ENCODE measurements around the gene DGKB. TPM values are rescaled to one million over a fixed set of nuclear protein-coding genes. Genes with fewer than 3 reads are reported as not detected.

DGKB gene
- total RNA-seq, 8 experiments from 2014 or later = 0.22 to 13.6 (median 9.0) TPM

DNA sequence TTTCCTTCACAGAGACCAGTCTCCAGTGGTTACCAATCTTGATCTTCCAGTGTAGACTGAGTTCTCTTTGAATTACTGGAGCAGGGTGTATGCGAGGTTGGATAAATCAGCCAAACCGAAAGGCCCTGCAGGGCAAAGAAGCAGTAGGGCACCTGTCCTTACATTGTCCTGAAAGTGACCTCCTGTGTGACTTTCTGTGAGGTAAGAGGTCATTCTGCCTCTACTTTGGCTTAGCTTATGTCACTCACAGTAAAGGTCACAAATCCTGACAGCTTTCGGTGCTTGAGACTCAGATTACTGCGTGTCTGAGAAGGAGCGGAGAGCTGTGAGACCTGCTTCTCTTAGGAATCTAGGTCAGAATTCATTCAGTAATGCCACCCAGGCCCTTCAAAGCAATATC, 660.4 kb downstream of the DGKB start:
- 78 to 100% (median 87%) methylated on average over 1 to 4 of the region's 5 CpGs; no CpG with 5 or more reads in 6 of the 10 experiments for WGBS, 10 experiments
- in situ Hi-C loops (cut with MboI; ENCODE audit: low pct_unique_long_range_greater_than_20kb in 2 of 9, low sequenced_read_pairs in 9 of 9, unreplicated experiment in 9 of 9) = no loop called here

DNA sequence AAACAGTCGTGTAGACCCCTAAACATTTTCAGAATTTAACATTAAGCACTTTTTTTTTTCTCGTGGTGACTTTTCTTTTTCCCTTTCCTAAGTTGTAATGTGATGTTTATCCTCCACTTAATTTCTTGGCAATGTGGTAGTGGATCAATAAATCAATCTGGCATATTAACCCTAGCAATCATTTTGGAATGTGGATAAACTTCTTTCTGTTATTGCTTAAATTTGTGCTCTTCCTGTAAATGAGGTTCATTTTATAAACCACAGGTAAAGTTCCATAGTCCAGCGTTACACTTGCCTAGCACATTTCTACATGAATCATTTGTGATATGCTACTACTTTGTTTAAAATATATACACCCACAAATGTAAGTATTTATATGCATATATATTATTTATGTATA, 665.7 kb downstream of the DGKB start:
- Histone ChIP-seq H3K4me1 (replicated peaks in 1 of 2) (peaks cover 6 to 11% of the 10 kb centered on the region in 2 donors), H3K4me3 (no peak overlapping the region), H3K27ac (no peak overlapping the region)
- ATAC-seq (replicated peaks in 6 of 8) = no peak
- in situ Hi-C loops (cut with MboI; ENCODE audit: low pct_unique_long_range_greater_than_20kb in 2 of 9, low sequenced_read_pairs in 9 of 9, unreplicated experiment in 9 of 9) = no loop called here
- WGBS, 10 experiments = 24 to 100% (median 67%) methylated on average over 1 to 3 of the region's 3 CpGs

More for the DNA sequence above, 660.4 kb downstream of the DGKB start:
- Histone ChIP-seq H3K4me3 (no peak overlapping the region), H3K4me1 (replicated peaks in 1 of 2) (no peaks in the 10 kb centered on the region), H3K27ac (no peak overlapping the region)
- ATAC-seq (replicated peaks in 6 of 8) = peak in 2 of 8 experiments; percentile 33 to 39

DNA sequence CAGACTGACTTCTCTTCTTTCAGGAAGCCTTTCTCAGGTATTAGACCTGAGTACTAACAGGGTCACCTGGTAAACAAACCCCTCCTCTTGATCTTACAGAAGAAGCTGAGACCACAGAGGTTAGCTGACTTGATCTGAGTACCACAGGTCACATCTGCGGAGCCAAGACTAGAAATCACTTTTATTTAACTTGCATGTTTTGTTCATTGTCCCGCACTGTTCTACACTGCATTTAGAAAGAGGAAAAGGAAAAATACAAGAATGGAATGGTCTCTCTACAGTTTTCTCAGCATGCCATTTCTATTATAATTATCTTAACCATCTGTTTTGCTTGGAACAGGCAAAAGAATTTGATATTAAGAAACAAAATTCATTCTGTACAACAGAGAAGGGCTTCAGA, 667.5 kb downstream of the DGKB start:
- WGBS, 10 experiments = 36 to 100% (median 94%) methylated on average over 1 to 2 of the region's 2 CpGs; no CpG with 5 or more reads in 2 of the 10 experiments
- in situ Hi-C loops (cut with MboI; ENCODE audit: low pct_unique_long_range_greater_than_20kb in 2 of 9, low sequenced_read_pairs in 9 of 9, unreplicated experiment in 9 of 9) = no loop called here
- no peak for ATAC-seq (replicated peaks in 6 of 8)
- Histone ChIP-seq H3K4me1 (replicated peaks in 1 of 2) (peaks cover 6 to 11% of the 10 kb centered on the region in 2 donors), H3K4me3 (no peak overlapping the region), H3K27ac (no peak overlapping the region)

DNA sequence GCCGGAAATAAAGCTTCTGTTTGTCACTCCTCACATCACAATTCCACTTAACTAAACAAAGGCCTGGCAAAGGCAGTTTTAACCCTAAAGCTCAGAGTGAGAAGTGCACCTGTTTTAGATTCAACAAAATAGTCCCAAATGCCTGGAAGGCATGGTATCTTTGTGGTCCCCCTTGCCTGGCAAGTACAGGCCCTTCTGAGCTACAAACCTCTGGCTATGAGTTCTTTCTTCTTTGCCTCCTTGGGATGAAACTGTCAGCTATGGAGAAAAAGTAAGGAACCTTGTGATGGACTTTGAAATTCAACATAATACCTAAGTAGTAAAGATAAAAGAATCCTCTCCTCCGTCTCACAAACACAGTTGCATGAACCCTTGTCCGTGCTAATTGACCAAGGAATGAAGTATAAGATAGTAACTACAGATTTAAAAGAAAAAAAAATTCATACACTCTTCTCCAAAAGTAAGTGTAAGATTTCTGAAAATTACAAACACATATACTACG, 668.6 kb downstream of the DGKB start:
- no peak overlapping the region for H3K4me3 ChIP-seq
- ATAC-seq (replicated peaks in 6 of 8) = no peak
- H3K27ac ChIP-seq = no peak overlapping the region

DNA sequence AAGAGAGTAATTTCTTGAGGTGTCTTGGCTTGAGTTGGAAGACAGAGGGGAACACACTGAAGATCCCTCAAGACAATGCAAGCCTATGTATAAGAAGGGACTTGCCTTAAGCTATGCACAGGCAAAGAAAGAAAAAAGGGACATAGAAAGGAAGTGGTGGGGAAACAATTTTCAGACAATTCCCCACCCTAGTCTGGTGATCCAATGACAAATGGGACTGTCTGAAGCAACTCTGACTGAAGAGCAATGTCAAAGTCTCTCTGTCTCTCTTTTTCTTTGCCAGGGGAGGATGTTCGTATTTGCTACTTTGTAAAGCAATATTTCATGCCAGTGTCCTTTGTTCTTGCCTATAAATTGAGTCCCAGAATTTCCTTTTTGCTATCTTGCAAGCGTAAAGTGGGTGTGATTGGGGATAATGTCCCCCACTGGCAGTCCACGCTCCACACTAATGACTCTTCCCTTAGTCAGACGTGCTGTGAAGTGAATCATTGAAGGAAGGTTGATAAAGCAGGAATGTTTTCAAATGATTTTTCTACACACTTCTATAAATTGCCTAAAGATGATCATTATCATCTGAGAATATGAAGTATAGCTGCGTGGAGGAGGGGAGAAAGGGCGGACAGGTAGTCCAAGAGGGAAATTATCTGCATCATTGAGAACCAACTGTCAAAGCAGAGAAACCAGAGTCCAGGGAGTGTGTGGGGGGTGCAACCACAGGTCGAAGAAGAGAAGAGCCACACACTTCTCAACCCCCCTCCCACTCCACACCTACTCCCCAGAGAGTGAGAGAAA, 669.3 kb downstream of the DGKB start:
- 0 to 100% (median 33%) methylated on average over 1 to 6 of the region's 7 CpGs; no CpG with 5 or more reads in 1 of the 10 experiments for WGBS, 10 experiments
- Histone ChIP-seq H3K27ac (no peak overlapping the region), H3K4me1 (replicated peaks in 1 of 2) (peaks cover 6 to 11% of the 10 kb centered on the region in 2 donors), H3K4me3 (no peak overlapping the region)
- in situ Hi-C loops (cut with MboI; ENCODE audit: low pct_unique_long_range_greater_than_20kb in 2 of 9, low sequenced_read_pairs in 9 of 9, unreplicated experiment in 9 of 9) = no loop called here
- peak in 5 of 8 experiments; percentile 15 to 79 (median 43) for ATAC-seq (replicated peaks in 6 of 8)

More for the DNA sequence above, 668.6 kb downstream of the DGKB start:
- H3K4me1 ChIP-seq (replicated peaks in 1 of 2) = peaks cover 6 to 11% of the 10 kb centered on the region in 2 donors
- in situ Hi-C loops (cut with MboI; ENCODE audit: low pct_unique_long_range_greater_than_20kb in 2 of 9, low sequenced_read_pairs in 9 of 9, unreplicated experiment in 9 of 9) = no loop called here
- WGBS, 10 experiments = 49 to 100% (median 80%) methylated on average over 1 to 4 of the region's 4 CpGs; no CpG with 5 or more reads in 1 of the 10 experiments

DNA sequence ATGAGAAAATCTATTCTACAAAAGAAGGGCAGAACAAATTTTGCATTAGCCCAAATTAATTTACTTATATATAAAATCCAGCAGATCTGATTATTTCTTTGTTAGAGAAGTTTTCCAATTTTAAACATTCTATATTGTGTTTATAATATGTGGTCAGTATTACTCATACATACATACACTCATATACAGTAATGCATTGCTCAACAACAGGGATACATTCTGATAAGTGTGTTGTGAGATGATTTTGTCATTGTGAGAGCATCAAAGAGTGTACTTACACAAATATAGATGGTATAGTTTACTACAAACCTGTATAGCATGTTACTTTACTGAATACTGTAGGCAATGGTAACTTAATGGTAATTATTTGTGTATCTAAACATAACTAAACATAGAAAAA, 673.5 kb downstream of the DGKB start:
- in situ Hi-C loops (cut with MboI; ENCODE audit: low pct_unique_long_range_greater_than_20kb in 2 of 9, low sequenced_read_pairs in 9 of 9, unreplicated experiment in 9 of 9) = no loop called here
- Histone ChIP-seq H3K4me3 (no peak overlapping the region), H3K27ac (no peak overlapping the region), H3K4me1 (replicated peaks in 1 of 2) (peaks cover 6 to 11% of the 10 kb centered on the region in 2 donors)
- no peak for ATAC-seq (replicated peaks in 6 of 8)

DNA sequence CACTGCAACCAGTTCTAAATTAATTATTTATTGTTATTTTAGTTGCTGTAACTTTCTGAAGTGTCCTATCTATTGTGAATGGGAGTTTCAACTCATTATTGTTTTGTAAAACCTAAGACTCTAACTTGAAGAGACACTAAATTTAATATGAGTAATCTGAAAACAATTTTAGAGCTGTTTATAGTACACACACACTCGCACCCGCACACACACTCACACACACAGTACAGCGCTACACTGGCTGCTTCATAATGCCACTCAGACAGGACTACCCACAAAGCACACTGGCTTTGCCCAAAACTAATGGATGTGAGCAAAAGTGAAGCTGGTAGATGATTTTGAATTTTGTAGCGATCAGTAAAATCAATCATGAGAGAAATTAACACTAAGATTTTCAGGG, 674.2 kb downstream of the DGKB start:
- peaks cover 0 to 5% of the 10 kb centered on the region in 2 donors for H3K4me1 ChIP-seq (replicated peaks in 1 of 2)
- no peak overlapping the region for H3K27ac ChIP-seq
- no peak for ATAC-seq (replicated peaks in 6 of 8)
- in situ Hi-C loops (cut with MboI; ENCODE audit: low pct_unique_long_range_greater_than_20kb in 2 of 9, low sequenced_read_pairs in 9 of 9, unreplicated experiment in 9 of 9) = no loop called here
- WGBS, 10 experiments = 42 to 100% (median 71%) methylated on average over 1 to 4 of the region's 4 CpGs; no CpG with 5 or more reads in 4 of the 10 experiments
- H3K4me3 ChIP-seq = no peak overlapping the region

DNA sequence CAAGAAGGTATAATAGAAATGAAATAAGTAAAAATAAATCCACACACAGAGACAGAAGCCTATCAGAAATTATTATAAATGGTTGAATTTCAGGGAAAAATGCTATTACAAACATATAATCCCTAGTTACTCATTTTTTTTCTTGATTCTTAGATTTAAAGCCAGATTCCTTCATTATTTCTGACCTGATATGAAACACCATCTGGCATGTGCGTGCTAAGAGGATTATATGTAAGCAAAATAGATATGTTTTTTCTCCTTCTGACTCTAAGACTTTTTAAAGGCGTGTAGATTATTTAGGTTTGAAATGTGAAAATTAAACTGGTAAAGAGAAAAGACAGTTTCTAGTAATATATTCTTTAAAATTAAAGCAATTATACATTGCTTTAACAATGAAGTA, 676.4 kb downstream of the DGKB start:
- WGBS, 10 experiments = 54 to 100% (median 83%) methylated on average over 1 to 2 of the region's 2 CpGs
- in situ Hi-C loops (cut with MboI; ENCODE audit: low pct_unique_long_range_greater_than_20kb in 2 of 9, low sequenced_read_pairs in 9 of 9, unreplicated experiment in 9 of 9) = no loop called here
- Histone ChIP-seq H3K27ac (no peak overlapping the region), H3K4me1 (replicated peaks in 1 of 2) (no peaks in the 10 kb centered on the region), H3K4me3 (no peak overlapping the region)
- ATAC-seq (replicated peaks in 6 of 8) = peak in 1 of 8 experiments; percentile 12

DNA sequence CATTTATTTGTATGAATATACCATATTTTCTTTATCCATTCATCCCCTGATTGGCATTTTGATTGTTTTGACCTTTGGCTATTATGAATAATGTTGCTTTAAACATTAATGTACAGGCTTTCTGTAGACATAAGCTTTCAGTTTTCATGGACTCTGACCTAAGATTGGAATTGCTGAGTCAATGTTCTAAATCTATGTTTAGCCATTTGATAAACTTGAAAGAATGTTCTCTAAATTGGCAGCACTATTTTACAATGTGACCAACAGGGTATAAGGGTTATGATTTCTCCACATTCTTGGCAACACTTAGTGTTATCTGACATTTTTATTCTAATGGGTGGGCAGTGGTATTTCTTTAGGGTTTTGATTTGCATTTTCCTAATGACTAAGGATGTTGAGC, 683.4 kb downstream of the DGKB start:
- ATAC-seq (replicated peaks in 6 of 8) = no peak
- Histone ChIP-seq H3K4me3 (no peak overlapping the region), H3K27ac (no peak overlapping the region), H3K4me1 (replicated peaks in 1 of 2) (no peaks in the 10 kb centered on the region)
- in situ Hi-C loops (cut with MboI; ENCODE audit: low pct_unique_long_range_greater_than_20kb in 2 of 9, low sequenced_read_pairs in 9 of 9, unreplicated experiment in 9 of 9) = no loop called here

DNA sequence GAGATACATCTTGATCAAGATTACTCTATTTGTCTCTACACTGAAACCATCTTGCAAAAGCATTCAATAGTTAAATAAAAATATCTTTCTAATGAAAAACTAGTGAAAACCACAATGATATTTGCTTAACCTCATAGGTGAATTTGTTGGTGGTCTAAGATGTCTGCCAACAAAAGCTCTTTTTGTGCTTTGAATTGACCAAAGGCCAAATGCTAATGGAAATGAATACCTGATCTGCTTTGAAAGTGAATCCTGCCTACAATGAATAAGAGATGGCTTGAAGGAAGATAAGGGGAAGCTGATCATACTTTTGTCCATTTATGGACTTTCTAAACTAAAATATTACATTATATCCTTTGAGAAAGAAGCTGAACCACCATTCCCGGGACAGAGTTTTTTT, 684.2 kb downstream of the DGKB start:
- Histone ChIP-seq H3K4me3 (no peak overlapping the region), H3K4me1 (replicated peaks in 1 of 2) (no peaks in the 10 kb centered on the region), H3K27ac (no peak overlapping the region)
- WGBS, 10 experiments = 0 to 100% (median 85%) methylated on average over 1 of the region's 1 CpG; no CpG with 5 or more reads in 4 of the 10 experiments
- in situ Hi-C loops (cut with MboI; ENCODE audit: low pct_unique_long_range_greater_than_20kb in 2 of 9, low sequenced_read_pairs in 9 of 9, unreplicated experiment in 9 of 9) = no loop called here
- no peak for ATAC-seq (replicated peaks in 6 of 8)

DNA sequence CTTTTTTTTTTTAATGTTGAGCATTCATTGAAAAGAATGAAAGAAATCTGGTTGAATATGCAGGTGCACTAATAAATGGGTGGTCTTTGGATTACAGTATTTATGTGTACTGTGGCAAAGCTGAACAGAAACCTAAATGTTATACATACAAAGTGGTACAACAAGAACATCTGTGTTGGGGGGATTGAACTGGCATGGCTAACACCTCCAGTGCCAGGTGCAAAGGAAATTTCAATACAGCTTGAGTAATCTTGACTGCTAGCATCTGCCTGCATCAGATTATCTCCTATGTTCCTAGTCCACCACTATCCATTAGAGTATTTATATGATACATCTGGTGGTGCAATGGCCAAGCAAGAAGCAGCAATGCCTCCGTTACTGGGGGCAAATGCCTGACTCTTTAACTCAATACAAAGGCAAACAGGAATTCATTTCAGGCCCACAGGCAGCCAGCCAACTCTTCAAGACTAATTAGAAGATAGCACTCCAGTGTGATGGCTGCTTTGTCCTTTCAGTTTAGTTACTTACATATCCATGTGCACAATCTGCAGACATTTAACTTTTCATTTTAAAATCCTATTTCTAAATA, 692.6 kb downstream of the DGKB start:
- ATAC-seq (replicated peaks in 6 of 8) = peak in 2 of 8 experiments; percentile 13 to 22
- WGBS, 10 experiments = 0 to 100% (median 83%) methylated on average over 1 of the region's 1 CpG; no CpG with 5 or more reads in 5 of the 10 experiments
- in situ Hi-C loops (cut with MboI; ENCODE audit: low pct_unique_long_range_greater_than_20kb in 2 of 9, low sequenced_read_pairs in 9 of 9, unreplicated experiment in 9 of 9) = no loop called here
- Histone ChIP-seq H3K4me1 (replicated peaks in 1 of 2) (no peaks in the 10 kb centered on the region), H3K27ac (no peak overlapping the region), H3K4me3 (no peak overlapping the region)

DNA sequence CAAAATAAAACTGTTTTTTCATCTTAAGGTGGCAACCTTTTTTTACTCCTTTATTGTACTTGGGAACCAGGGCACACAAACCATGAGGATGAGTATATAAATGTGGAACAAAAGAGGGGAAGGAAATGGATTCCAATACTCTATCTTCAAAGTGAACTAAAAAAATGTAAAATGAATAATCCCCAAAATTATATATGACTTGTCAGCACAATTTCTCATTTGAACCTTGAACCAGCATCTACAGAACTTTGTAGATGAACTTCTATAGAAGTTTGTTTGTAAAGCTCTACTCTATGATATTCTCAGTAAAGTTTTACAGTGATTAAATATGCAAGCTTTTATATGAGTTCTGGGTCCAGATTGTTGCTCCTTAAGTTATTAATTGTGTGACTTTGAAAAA, 694.8 kb downstream of the DGKB start:
- Histone ChIP-seq H3K4me1 (replicated peaks in 1 of 2) (no peaks in the 10 kb centered on the region), H3K27ac (no peak overlapping the region), H3K4me3 (no peak overlapping the region)
- in situ Hi-C loops (cut with MboI; ENCODE audit: low pct_unique_long_range_greater_than_20kb in 2 of 9, low sequenced_read_pairs in 9 of 9, unreplicated experiment in 9 of 9) = no loop called here
- ATAC-seq (replicated peaks in 6 of 8) = no peak

DNA sequence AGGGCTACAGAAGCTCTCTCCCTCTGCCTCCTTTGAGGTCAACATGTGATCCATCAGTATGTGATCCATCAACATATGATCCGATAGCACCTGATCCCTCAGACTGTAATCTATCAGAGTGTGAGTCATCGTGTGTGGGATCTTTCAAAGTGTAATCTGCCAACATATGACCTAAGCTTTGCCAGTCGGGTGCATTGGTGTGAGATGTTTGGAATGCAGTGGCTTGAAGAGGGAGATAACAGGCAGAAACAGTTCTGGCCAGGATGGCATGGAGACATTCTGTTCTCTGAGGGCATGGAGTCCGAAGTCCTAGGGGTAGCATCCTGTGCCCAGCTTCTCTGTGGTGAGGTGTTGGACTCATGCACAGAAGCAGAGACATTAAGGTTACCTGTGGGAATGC, 695.4 kb downstream of the DGKB start:
- no peak for ATAC-seq (replicated peaks in 6 of 8)
- H3K4me3 ChIP-seq = no peak overlapping the region
- in situ Hi-C loops (cut with MboI; ENCODE audit: low pct_unique_long_range_greater_than_20kb in 2 of 9, low sequenced_read_pairs in 9 of 9, unreplicated experiment in 9 of 9) = no loop called here
- 50 to 100% (median 76%) methylated on average over 1 to 3 of the region's 4 CpGs; no CpG with 5 or more reads in 3 of the 10 experiments for WGBS, 10 experiments
- H3K4me1 ChIP-seq (replicated peaks in 1 of 2) = no peaks in the 10 kb centered on the region
- H3K27ac ChIP-seq = no peak overlapping the region
